ENCODE results near the gene RPL41. TPM values are rescaled to one million over a fixed set of nuclear protein-coding genes. Genes with fewer than 3 reads are reported as not detected.
A peak's percentile ranks its signal among the peaks of the same experiment; 100 is the strongest.

The RPL41 gene
- total RNA-seq, 2 experiments from 2014 or later, result 3,981 to 4,002 TPM

- H3K36me3 Mint-ChIP-seq (ENCODE audit: low read depth), result peaks cover 37% of the 10 kb centered on the region
- H3K27me3 Mint-ChIP-seq, result no peaks in the 10 kb centered on the region
- ChIA-PET CTCF (interaction anchor here (0.6 to 15.1 kb wide), 20 partner anchors 8 to 380 kb away, joined by 3 to 271 read pairs (median 12); partner anchors contain the start of genes ERBB3, ESYT1, MYL6 and MYL6B), POLR2A (interaction anchor here (1.1 to 6.3 kb wide), 12 partner anchors 9 to 330 kb away, joined by 3 to 226 read pairs (median 30); partner anchors contain the start of genes ANKRD52, ESYT1, MYL6 and MYL6B)
- peak overlapping the region; percentile 99 for H3K27ac Mint-ChIP-seq
- H3K4me3 Mint-ChIP-seq, result peak overlapping the region; percentile 99
- peaks cover 44% of the 10 kb centered on the region for H3K4me1 Mint-ChIP-seq
- no peaks in the 10 kb centered on the region for H3K9me3 Mint-ChIP-seq
- peak; percentile 67 for DNase-seq
These were observed 2.9 kb downstream of the RPL41 start for GRCh38 chr12:56119361-56119796.

GRCh38 chr12:56120158-56120846 is 3.9 kb downstream of the RPL41 start:
- H3K27me3 Mint-ChIP-seq, result no peaks in the 10 kb centered on the region
- peaks cover 36% of the 10 kb centered on the region for H3K36me3 Mint-ChIP-seq (ENCODE audit: low read depth)
- DNase-seq, result no peak
- no peak overlapping the region for H3K4me3 Mint-ChIP-seq
- POLR2A ChIA-PET, result interaction anchor here (1.1 to 6.3 kb wide), 7 partner anchors 15 to 329 kb away, joined by 3 to 226 read pairs (median 39); partner anchors contain the start of genes MYL6, PA2G4, RNF41 and SMARCC2
- peaks cover 47% of the 10 kb centered on the region for H3K4me1 Mint-ChIP-seq
- H3K9me3 Mint-ChIP-seq, result no peaks in the 10 kb centered on the region
- no peak overlapping the region for H3K27ac Mint-ChIP-seq
- CTCF ChIA-PET, result interaction anchor here (0.6 to 15.1 kb wide), 13 partner anchors 7 to 372 kb away, joined by 3 to 271 read pairs (median 18); partner anchors contain the start of genes ERBB3, ESYT1, MYL6 and PA2G4

- Mint-ChIP-seq H3K27me3 (no peaks in the 10 kb centered on the region), H3K4me1 (peaks cover 52% of the 10 kb centered on the region), H3K36me3 (ENCODE audit: low read depth) (peaks cover 36% of the 10 kb centered on the region), H3K9me3 (no peaks in the 10 kb centered on the region), H3K4me3 (no peak overlapping the region), H3K27ac (no peak overlapping the region)
- CTCF ChIA-PET, result interaction anchor here (4.4 to 15.1 kb wide), 2 partner anchors 67 to 101 kb away, joined by 44 to 271 read pairs; partner anchors contain the start of genes RNF41 and SMARCC2
- POLR2A ChIA-PET, result no interaction called here
- DNase-seq, result no peak
These were observed 4.9 kb downstream of the RPL41 start for GRCh38 chr12:56121204-56121870.

GRCh38 chr12:56122637-56123036 is 6.2 kb downstream of the RPL41 start:
- H3K4me1 Mint-ChIP-seq, result peaks cover 62% of the 10 kb centered on the region

GRCh38 chr12:56124133-56124532 is 7.7 kb downstream of the RPL41 start:
- CTCF ChIA-PET, result interaction anchor here (1.2 to 15.1 kb wide), 9 partner anchors 28 to 134 kb away, joined by 3 to 271 read pairs (median 7); partner anchors contain the start of genes ANKRD52, MYL6, MYL6B and RNF41

More at GRCh38 chr12:56122637-56123036, 6.2 kb downstream of the RPL41 start:
- Mint-ChIP-seq H3K36me3 (ENCODE audit: low read depth) (peaks cover 23% of the 10 kb centered on the region), H3K9me3 (no peaks in the 10 kb centered on the region), H3K27me3 (no peaks in the 10 kb centered on the region), H3K4me3 (no peak overlapping the region), H3K27ac (no peak overlapping the region)
- DNase-seq, result no peak
- ChIA-PET CTCF (interaction anchor here (0.7 to 15.1 kb wide), 7 partner anchors 12 to 116 kb away, joined by 3 to 271 read pairs (median 5); partner anchors contain the start of genes MYL6, MYL6B, RNF41 and SMARCC2), POLR2A (interaction anchor here (1.1 to 8.9 kb wide), 2 partner anchors 29 to 66 kb away, joined by 3 to 114 read pairs; partner anchors contain the start of gene SMARCC2)

GRCh38 chr12:56126732-56127239 is 10.4 kb downstream of the RPL41 start:
- Mint-ChIP-seq H3K27me3 (no peaks in the 10 kb centered on the region), H3K9me3 (peaks cover 5% of the 10 kb centered on the region), H3K4me1 (peaks cover 69% of the 10 kb centered on the region), H3K36me3 (ENCODE audit: low read depth) (peaks cover 41% of the 10 kb centered on the region), H3K27ac (peak overlapping the region; percentile 94), H3K4me3 (peak overlapping the region; percentile 97)
- CTCF ChIA-PET, result interaction anchor here (1.0 to 15.1 kb wide), 11 partner anchors 9 to 389 kb away, joined by 3 to 271 read pairs (median 7); partner anchors contain the start of genes MYL6, MYL6B, PA2G4 and RPL41
- no peak for DNase-seq
- POLR2A ChIA-PET, result interaction anchor here (1.6 to 11.6 kb wide), 8 partner anchors 10 to 96 kb away, joined by 4 to 178 read pairs (median 42); partner anchors contain the start of genes MYL6, MYL6B, PA2G4 and RPL41

More at GRCh38 chr12:56124133-56124532, 7.7 kb downstream of the RPL41 start:
- POLR2A ChIA-PET, result interaction anchor here (0.7 to 11.6 kb wide), 7 partner anchors 7 to 98 kb away, joined by 3 to 178 read pairs (median 12); partner anchors contain the start of genes MYL6, MYL6B, PA2G4 and RNF41
- Mint-ChIP-seq H3K36me3 (ENCODE audit: low read depth) (peaks cover 28% of the 10 kb centered on the region), H3K9me3 (no peaks in the 10 kb centered on the region), H3K27ac (peak overlapping the region; percentile 50), H3K4me1 (peaks cover 53% of the 10 kb centered on the region), H3K4me3 (no peak overlapping the region), H3K27me3 (no peaks in the 10 kb centered on the region)
- no peak for DNase-seq

GRCh38 chr12:56127485-56127887 is 11.1 kb downstream of the RPL41 start:
- Mint-ChIP-seq H3K4me1 (peaks cover 74% of the 10 kb centered on the region), H3K9me3 (peaks cover 5% of the 10 kb centered on the region), H3K27me3 (no peaks in the 10 kb centered on the region), H3K36me3 (ENCODE audit: low read depth) (peaks cover 48% of the 10 kb centered on the region), H3K4me3 (peak overlapping the region; percentile 97), H3K27ac (peak overlapping the region; percentile 94)
- no peak for DNase-seq
- ChIA-PET POLR2A (interaction anchor here (0.7 to 11.6 kb wide), 21 partner anchors 11 to 341 kb away, joined by 3 to 178 read pairs (median 6); partner anchors contain the start of genes ANKRD52, IL23A, MYL6 and MYL6B), CTCF (interaction anchor here (0.6 to 15.1 kb wide), 21 partner anchors 10 to 546 kb away, joined by 3 to 271 read pairs (median 4); partner anchors contain the start of genes ANKRD52, MYL6, MYL6B and ORMDL2)

GRCh38 chr12:56127888-56128669 is 11.6 kb downstream of the RPL41 start, which contains the start of gene ESYT1:
Gene ESYT1, plus strand, starts transcription at chr12:56128267. Its CDS starts 53 bp downstream, at chr12:56128320.
- peak; percentile 99 for DNase-seq
- Mint-ChIP-seq H3K27me3 (no peaks in the 10 kb centered on the region), H3K36me3 (ENCODE audit: low read depth) (peaks cover 52% of the 10 kb centered on the region), H3K4me3 (peak within 1 kb of the TSS; percentile 97), H3K9me3 (peaks cover 5% of the 10 kb centered on the region), H3K4me1 (peaks cover 75% of the 10 kb centered on the region), H3K27ac (peak within 1 kb of the TSS; percentile 94)
- ChIA-PET CTCF (interaction anchor here (0.6 to 15.1 kb wide), 22 partner anchors 11 to 545 kb away, joined by 3 to 271 read pairs (median 4); partner anchors contain the start of genes ANKRD52, MYL6, MYL6B and ORMDL2), POLR2A (interaction anchor here (0.7 to 11.6 kb wide), 25 partner anchors 10 to 340 kb away, joined by 3 to 178 read pairs (median 5); partner anchors contain the start of genes ANKRD52, IL23A, MYL6 and MYL6B)

- POLR2A ChIA-PET, result interaction anchor here (0.9 to 11.6 kb wide), 18 partner anchors 9 to 339 kb away, joined by 3 to 178 read pairs (median 8); partner anchors contain the start of genes ANKRD52, MYL6, MYL6B and PA2G4
- DNase-seq, result no peak
- Mint-ChIP-seq H3K4me1 (peaks cover 78% of the 10 kb centered on the region), H3K36me3 (ENCODE audit: low read depth) (peaks cover 58% of the 10 kb centered on the region), H3K9me3 (peaks cover 5% of the 10 kb centered on the region), H3K27me3 (no peaks in the 10 kb centered on the region), H3K27ac (peak overlapping the region; percentile 94), H3K4me3 (peak overlapping the region; percentile 97)
- CTCF ChIA-PET, result interaction anchor here (1.0 to 15.1 kb wide), 11 partner anchors 11 to 390 kb away, joined by 3 to 271 read pairs (median 6); partner anchors contain the start of genes ANKRD52, MYL6, MYL6B and ORMDL2
These were observed 12.3 kb downstream of the RPL41 start for GRCh38 chr12:56128670-56129205.

- Mint-ChIP-seq H3K9me3 (peaks cover 5% of the 10 kb centered on the region), H3K4me3 (peak overlapping the region; percentile 97), H3K36me3 (ENCODE audit: low read depth) (peaks cover 59% of the 10 kb centered on the region), H3K27ac (peak overlapping the region; percentile 94), H3K27me3 (no peaks in the 10 kb centered on the region), H3K4me1 (peaks cover 78% of the 10 kb centered on the region)
- ChIA-PET CTCF (interaction anchor here (0.6 to 15.1 kb wide), 10 partner anchors 10 to 129 kb away, joined by 3 to 271 read pairs (median 5); partner anchors contain the start of genes ANKRD52, MYL6, MYL6B and RPL41), POLR2A (interaction anchor here (1.1 to 11.6 kb wide), 13 partner anchors 9 to 155 kb away, joined by 3 to 178 read pairs (median 21); partner anchors contain the start of genes ANKRD52, MYL6, MYL6B and PA2G4)
- DNase-seq, result peak; percentile 88
These were observed 12.9 kb downstream of the RPL41 start for GRCh38 chr12:56129206-56129941.
